Measurements from ENCODE around the gene PHETA1. TPM values are rescaled to one million over a fixed set of nuclear protein-coding genes. Genes with fewer than 3 reads are reported as not detected.

PHETA1 gene
- total and polyA plus RNA-seq, 2 of the 13 experiments (the other 11 are each of a cell fraction or from before 2014, with no cell fraction given) = 11.3 to 20.8 TPM

- peak; percentile 87; the same call in 1 of the 2 replicates for TF ChIP-seq TFAP4 (IDR thresholded peaks at IDR 0.05; ENCODE audit: borderline replicate concordance, low read depth)
- no peak for TF ChIP-seq ZNF7 (CRISPR knock-in tag; IDR thresholded peaks at IDR 0.05)
- TF ChIP-seq, protein P1, sequence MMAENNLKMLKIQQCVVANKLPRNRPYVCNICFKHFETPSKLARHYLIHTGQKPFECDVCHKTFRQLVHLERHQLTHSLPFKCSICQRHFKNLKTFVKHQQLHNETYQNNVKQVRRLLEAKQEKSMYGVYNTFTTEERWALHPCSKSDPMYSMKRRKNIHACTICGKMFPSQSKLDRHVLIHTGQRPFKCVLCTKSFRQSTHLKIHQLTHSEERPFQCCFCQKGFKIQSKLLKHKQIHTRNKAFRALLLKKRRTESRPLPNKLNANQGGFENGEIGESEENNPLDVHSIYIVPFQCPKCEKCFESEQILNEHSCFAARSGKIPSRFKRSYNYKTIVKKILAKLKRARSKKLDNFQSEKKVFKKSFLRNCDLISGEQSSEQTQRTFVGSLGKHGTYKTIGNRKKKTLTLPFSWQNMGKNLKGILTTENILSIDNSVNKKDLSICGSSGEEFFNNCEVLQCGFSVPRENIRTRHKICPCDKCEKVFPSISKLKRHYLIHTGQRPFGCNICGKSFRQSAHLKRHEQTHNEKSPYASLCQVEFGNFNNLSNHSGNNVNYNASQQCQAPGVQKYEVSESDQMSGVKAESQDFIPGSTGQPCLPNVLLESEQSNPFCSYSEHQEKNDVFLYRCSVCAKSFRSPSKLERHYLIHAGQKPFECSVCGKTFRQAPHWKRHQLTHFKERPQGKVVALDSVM (CRISPR knock-in tag; IDR thresholded peaks at IDR 0.05) = no peak
- no peak for TF ChIP-seq ETV6 (CRISPR knock-in tag; conservative IDR thresholded peaks at IDR 0.05)
- TF ChIP-seq GABPB1 (CRISPR knock-in tag; IDR thresholded peaks at IDR 0.05) = 0 out of 2 replicates have a peak, but pooled peaks have one; percentile 30
- no peak for TF ChIP-seq GRHL1 (CRISPR knock-in tag; conservative IDR thresholded peaks at IDR 0.05)
- no peak for TF ChIP-seq MAFF (IDR thresholded peaks at IDR 0.05; ENCODE audit: low read depth, low read length)
- TF ChIP-seq PCBP1 (IDR thresholded peaks at IDR 0.05; ENCODE audit: borderline replicate concordance, low read depth, low read length) = no peak
- TF ChIP-seq NFKBIZ (CRISPR knock-in tag; IDR thresholded peaks at IDR 0.05) = no peak
- 0 out of 2 replicates have a peak, but pooled peaks have one; percentile 53 for TF ChIP-seq ZNF790 (CRISPR knock-in tag; IDR thresholded peaks at IDR 0.05; ENCODE audit: borderline replicate concordance)
- TF ChIP-seq ARID3A (IDR thresholded peaks at IDR 0.05; ENCODE audit: low read depth, low read length) = no peak
- TF ChIP-seq ZMAT3 (CRISPR knock-in tag; conservative IDR thresholded peaks at IDR 0.05) = no peak
- TF ChIP-seq ZNF691 (CRISPR knock-in tag; IDR thresholded peaks at IDR 0.05; ENCODE audit: borderline replicate concordance, low read depth) = no peak
- TF ChIP-seq HOXA5 (CRISPR knock-in tag; IDR thresholded peaks at IDR 0.05) = no peak
- TF ChIP-seq ZNF205 (CRISPR knock-in tag; IDR thresholded peaks at IDR 0.05) = no peak
- TF ChIP-seq, protein P2, sequence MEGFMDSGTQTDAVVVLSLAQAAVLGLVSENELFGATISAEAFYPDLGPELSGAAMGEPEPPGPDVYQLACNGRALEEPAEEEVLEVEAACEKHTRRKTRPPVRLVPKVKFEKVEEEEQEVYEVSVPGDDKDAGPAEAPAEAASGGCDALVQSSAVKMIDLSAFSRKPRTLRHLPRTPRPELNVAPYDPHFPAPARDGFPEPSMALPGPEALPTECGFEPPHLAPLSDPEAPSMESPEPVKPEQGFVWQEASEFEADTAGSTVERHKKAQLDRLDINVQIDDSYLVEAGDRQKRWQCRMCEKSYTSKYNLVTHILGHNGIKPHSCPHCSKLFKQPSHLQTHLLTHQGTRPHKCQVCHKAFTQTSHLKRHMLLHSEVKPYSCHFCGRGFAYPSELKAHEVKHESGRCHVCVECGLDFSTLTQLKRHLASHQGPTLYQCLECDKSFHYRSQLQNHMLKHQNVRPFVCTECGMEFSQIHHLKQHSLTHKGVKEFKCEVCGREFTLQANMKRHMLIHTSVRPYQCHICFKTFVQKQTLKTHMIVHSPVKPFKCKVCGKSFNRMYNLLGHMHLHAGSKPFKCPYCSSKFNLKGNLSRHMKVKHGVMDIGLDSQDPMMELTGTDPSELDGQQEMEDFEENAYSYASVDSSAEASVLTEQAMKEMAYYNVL (CRISPR knock-in tag; IDR thresholded peaks at IDR 0.05; ENCODE audit: borderline replicate concordance) = no peak; the same call in 1 of the 2 replicates
- TF ChIP-seq THAP11 (CRISPR knock-in tag; IDR thresholded peaks at IDR 0.05) = no peak
- TF ChIP-seq ZNF33A (CRISPR knock-in tag; IDR thresholded peaks at IDR 0.05; ENCODE audit: borderline replicate concordance) = no peak
- no peak for TF ChIP-seq KLF11 (CRISPR knock-in tag; IDR thresholded peaks at IDR 0.05)
- TF ChIP-seq TAF1 (CRISPR knock-in tag; IDR thresholded peaks at IDR 0.05) = no peak
Measured at GRCh38 chr12:111361717-111362576, 6.9 kb downstream of the PHETA1 start (continued).
